Nephron progenitor cell (in vitro differentiated cells): ENCODE results near the gene MMRN2.
"Not testable (repeated sequence)": the region's sequence is repeated elsewhere in the genome, so short reads cannot be mapped to it uniquely, and the experiment has no call there.

Experiments
- DNase-seq: peaks from one replicate; pipeline ENCODE4 v3.0.0; 2021
- H3K27ac Mint-ChIP-seq: 2 replicates; pipeline ENCODE4 v1.8.0; 2021; ENCODE audit warnings: mild to moderate bottlenecking, moderate library complexity, mixed read lengths
- H3K27me3 Mint-ChIP-seq: 2 replicates; pipeline ENCODE4 v1.8.0; 2021; ENCODE audit warnings: mild to moderate bottlenecking, low read depth, mixed read lengths; ENCODE audit not compliant: poor library complexity
- H3K36me3 Mint-ChIP-seq: 2 replicates; pipeline ENCODE4 v1.8.0; 2021; ENCODE audit warnings: low read depth, mixed read lengths
- H3K4me1 Mint-ChIP-seq: 2 replicates; pipeline ENCODE4 v1.8.0; 2021; ENCODE audit warnings: mixed read lengths
- H3K4me3 Mint-ChIP-seq: 2 replicates; pipeline ENCODE4 v1.8.0; 2021; ENCODE audit warnings: mild to moderate bottlenecking, moderate library complexity, mixed read lengths
- H3K9me3 Mint-ChIP-seq: 2 replicates; pipeline ENCODE4 v1.8.0; 2021; ENCODE audit warnings: mild to moderate bottlenecking, moderate library complexity, mixed read lengths
- TF ChIP-seq, protein P1 (sequence below): fragments of 200-600 bp; sonication (generic); IDR thresholded peaks from 2 replicates; pipeline ENCODE4 v1.5.0; 2021; ENCODE audit warnings: antibody characterized with exemption

MMRN2 gene

DNA sequence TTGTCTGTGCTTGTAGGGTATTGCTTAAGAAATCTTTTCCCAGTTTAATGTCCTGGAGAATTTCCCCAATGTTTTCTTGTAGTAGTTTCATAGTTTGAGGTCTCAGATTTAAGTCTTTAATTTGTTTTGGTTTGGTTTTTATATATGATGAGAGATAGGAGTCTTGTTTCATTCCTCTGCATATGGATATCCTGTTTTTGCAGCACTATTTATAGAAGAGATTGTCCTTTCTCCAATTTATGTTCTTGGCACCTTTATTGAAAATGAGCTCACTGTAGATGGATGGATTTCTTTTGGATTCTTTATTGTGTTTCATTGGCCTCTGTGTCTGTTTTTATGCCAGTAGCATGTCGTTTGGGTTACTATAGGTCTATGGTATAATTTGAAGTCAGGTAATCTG lies 31.1 kb upstream of the MMRN2 start:
- Mint-ChIP-seq H3K9me3 (no peaks in the 10 kb centered on the region), H3K27ac (no peak overlapping the region), H3K4me3 (no peak overlapping the region), H3K4me1 (no peaks in the 10 kb centered on the region), H3K27me3 (peaks cover 8% of the 10 kb centered on the region), H3K36me3 (no peaks in the 10 kb centered on the region)
- DNase-seq, result no peak
- TF ChIP-seq, protein P1, sequence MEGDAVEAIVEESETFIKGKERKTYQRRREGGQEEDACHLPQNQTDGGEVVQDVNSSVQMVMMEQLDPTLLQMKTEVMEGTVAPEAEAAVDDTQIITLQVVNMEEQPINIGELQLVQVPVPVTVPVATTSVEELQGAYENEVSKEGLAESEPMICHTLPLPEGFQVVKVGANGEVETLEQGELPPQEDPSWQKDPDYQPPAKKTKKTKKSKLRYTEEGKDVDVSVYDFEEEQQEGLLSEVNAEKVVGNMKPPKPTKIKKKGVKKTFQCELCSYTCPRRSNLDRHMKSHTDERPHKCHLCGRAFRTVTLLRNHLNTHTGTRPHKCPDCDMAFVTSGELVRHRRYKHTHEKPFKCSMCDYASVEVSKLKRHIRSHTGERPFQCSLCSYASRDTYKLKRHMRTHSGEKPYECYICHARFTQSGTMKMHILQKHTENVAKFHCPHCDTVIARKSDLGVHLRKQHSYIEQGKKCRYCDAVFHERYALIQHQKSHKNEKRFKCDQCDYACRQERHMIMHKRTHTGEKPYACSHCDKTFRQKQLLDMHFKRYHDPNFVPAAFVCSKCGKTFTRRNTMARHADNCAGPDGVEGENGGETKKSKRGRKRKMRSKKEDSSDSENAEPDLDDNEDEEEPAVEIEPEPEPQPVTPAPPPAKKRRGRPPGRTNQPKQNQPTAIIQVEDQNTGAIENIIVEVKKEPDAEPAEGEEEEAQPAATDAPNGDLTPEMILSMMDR, result no peak

DNA sequence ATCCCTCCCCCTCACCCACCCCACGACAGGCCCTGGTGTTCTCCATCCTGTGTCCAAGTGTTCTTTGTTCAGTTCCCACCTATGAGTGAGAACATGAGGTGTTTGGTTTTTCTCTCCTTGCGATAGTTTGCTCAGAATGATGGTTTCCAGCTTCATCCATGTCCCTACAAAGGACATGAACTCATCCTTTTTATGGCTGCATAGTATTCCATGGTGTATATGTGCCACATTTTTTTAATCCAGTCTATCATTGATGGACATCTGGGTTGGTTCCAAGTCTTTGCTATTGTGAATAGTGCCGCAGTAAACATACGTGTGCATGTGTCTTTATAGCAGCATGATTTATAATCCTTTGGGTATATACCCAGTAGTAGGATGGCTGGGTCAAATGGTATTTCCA lies 27.1 kb upstream of the MMRN2 start:
- not testable (repeated sequence) for H3K36me3 Mint-ChIP-seq, H3K4me1 Mint-ChIP-seq, H3K4me3 Mint-ChIP-seq

DNA sequence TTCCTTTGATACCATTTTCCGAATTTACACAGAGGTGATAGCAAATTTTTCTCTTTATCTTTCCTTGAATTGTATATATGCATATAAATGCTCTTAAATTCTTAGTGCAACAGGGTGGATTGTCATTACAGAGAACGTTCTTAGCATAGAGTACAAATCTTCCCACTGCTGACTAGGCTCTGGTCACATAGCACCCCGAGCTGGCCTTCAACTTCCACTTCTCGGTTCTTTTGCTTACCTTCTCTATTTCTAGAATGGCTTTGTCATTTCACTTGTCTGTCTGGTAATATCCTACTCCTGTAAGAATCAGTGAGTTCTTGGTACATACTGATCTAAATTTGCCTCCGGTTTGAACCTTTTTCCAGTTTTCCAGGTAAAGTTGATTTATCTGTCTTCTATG lies 24.3 kb upstream of the MMRN2 start:
- H3K4me1 Mint-ChIP-seq, result peaks cover 15% of the 10 kb centered on the region
- no peak overlapping the region for H3K4me3 Mint-ChIP-seq
- no peak overlapping the region for H3K27ac Mint-ChIP-seq
- peaks cover 3% of the 10 kb centered on the region for H3K27me3 Mint-ChIP-seq
- no peaks in the 10 kb centered on the region for H3K9me3 Mint-ChIP-seq
- TF ChIP-seq, protein P1, result no peak
- no peak for DNase-seq
- H3K36me3 Mint-ChIP-seq, result no peaks in the 10 kb centered on the region

More for the DNA sequence above, 27.1 kb upstream of the MMRN2 start:
- H3K27me3 Mint-ChIP-seq, DNase-seq, H3K27ac Mint-ChIP-seq, H3K9me3 Mint-ChIP-seq: not testable (repeated sequence)

DNA sequence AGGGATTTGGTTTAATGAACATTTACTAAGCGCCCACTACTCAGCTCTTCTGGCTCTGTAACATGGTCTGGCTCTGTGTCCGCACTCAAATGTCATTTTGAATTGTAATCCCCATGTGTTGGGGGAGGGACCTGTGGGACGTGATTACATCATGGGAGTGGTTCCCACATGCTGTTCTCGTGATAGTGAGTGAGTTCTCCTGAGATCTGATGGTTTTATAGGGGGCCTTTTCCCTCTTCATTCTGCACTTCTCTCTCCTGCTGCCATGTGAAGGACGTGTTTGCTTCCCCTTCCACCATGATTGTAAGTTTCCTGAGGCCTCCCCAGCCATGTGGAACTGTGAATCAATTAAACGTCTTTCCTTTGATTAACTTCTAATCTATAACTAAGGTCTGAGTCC lies 23.6 kb upstream of the MMRN2 start:
- not testable (repeated sequence) for DNase-seq, H3K27me3 Mint-ChIP-seq, H3K9me3 Mint-ChIP-seq, H3K27ac Mint-ChIP-seq, H3K36me3 Mint-ChIP-seq, H3K4me3 Mint-ChIP-seq
- H3K4me1 Mint-ChIP-seq, result peaks cover 15% of the 10 kb centered on the region

DNA sequence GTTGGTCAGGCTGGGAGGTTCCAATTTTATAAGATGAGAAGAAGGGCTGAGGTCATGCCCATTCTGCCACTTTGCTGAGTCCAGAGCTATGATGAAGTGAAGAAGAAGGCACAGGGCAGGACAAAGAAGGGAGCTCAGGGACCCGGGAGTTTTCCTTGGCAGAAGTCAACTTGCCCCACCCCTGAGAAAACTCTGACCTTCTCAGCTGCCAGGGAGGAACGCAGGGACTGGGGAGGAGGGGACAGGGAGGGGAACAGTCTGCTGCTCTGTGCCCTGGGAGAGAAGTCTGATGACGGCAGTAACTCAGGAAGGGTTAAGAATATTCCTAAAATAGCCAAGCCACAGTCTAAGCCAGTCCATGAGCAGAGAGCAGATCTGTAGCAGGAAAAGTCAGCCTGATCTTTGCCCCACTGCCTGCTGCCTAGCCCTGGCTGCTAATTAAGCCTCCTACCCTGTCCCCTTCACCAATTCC lies 22.6 kb upstream of the MMRN2 start:
- no peak overlapping the region for H3K27ac Mint-ChIP-seq
- TF ChIP-seq, protein P1, result no peak
- DNase-seq, result no peak
- no peaks in the 10 kb centered on the region for H3K27me3 Mint-ChIP-seq
- peaks cover 15% of the 10 kb centered on the region for H3K4me1 Mint-ChIP-seq
- H3K9me3 Mint-ChIP-seq, result no peaks in the 10 kb centered on the region
- H3K36me3 Mint-ChIP-seq, result no peaks in the 10 kb centered on the region
- no peak overlapping the region for H3K4me3 Mint-ChIP-seq

DNA sequence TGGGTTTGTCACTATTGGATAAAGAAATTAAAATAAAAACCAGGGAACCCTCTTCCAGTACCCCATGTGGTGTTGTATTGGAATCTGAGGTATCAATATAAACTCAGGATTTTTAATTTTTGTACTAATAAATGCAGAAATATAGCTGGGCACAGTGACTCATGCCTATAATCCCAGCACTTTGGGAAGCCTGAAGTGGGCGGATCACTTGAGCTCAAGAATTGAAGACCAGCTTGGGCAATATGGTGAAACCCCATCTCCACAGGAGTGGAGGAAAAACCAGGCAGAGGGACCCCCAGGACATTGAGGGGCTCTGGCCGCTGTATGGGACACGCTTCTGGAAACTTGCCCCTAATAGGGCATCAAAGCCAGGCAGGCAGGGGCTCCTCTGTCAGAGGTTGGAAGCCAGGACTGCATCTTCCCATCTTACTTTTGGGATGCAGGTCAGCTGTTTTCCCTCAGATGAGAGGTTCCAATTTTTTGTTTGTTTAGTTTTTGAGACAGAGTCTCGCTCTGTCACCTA lies 21.9 kb upstream of the MMRN2 start:
- peaks cover 15% of the 10 kb centered on the region for H3K4me1 Mint-ChIP-seq
- peaks cover under 1% of the 10 kb centered on the region for H3K27me3 Mint-ChIP-seq
- no peak overlapping the region for H3K4me3 Mint-ChIP-seq
- no peaks in the 10 kb centered on the region for H3K36me3 Mint-ChIP-seq
- TF ChIP-seq, protein P1, result no peak
- no peak for DNase-seq
- H3K27ac Mint-ChIP-seq, result no peak overlapping the region
- H3K9me3 Mint-ChIP-seq, result no peaks in the 10 kb centered on the region

DNA sequence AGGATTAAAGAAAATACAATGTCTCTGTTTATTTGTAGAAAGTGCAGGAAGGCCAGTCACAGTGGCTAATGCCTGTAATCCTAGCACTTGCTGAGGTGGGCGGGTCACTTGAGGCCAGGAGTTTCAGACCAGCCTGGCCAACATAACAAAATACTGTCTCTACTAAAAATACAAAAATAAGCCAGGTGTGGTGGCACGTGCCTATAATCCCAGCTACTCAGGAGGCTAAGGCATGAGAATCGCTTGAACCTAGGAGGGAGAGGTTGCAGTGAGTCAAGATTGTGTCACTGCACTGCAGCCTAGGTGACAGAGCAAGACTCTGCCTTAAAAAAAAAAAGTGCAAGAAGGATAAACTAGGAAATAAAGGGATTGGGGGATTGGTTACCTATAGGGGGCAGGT lies 21.0 kb upstream of the MMRN2 start:
- not testable (repeated sequence) for H3K27ac Mint-ChIP-seq, DNase-seq

More for the DNA sequence above, 21.0 kb upstream of the MMRN2 start:
- not testable (repeated sequence) for H3K36me3 Mint-ChIP-seq, H3K27me3 Mint-ChIP-seq, H3K4me3 Mint-ChIP-seq, H3K9me3 Mint-ChIP-seq
- peaks cover 15% of the 10 kb centered on the region for H3K4me1 Mint-ChIP-seq
